ENCODE measurements around the gene DAPP1. TPM values are rescaled to one million over a fixed set of nuclear protein-coding genes. Genes with fewer than 3 reads are reported as not detected.

DAPP1 gene
- total RNA-seq, 1 experiment from 2014 or later, result not detected

DNA sequence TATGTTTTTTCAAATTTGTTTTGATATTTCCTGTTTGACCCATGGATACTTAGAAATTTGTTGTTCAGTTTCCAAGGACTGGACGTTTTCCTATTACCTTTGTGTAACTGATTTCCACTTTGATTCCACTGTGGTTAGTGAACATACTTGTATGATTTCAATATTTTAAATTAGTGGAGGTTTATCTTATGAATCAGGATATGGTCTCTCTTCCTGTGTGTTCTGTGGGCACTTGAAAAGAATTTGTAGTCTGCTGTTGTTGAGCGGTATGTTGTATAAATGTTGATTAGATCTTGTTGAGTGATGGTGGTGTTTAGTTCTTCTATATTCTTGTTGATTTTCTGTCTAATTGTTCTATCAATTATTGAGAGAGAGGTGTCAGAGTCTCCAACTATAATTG is 98.8 kb downstream of the DAPP1 start:
- Histone ChIP-seq H3K4me1 (ENCODE audit: insufficient read depth, low read length, poor library complexity, severe bottlenecking) (no peaks in the 10 kb centered on the region), H3K4me3 (ENCODE audit: low read depth, low read length, poor library complexity, severe bottlenecking) (no peak overlapping the region), H3K27ac (ENCODE audit: low read depth, low read length, poor library complexity, severe bottlenecking) (no peak overlapping the region), H3K9me3 (ENCODE audit: low read depth, low read length, poor library complexity, severe bottlenecking) (no peaks in the 10 kb centered on the region), H3K27me3 (replicated peaks; ENCODE audit: insufficient read depth, low read depth, low read length, poor library complexity) (no peaks in the 10 kb centered on the region), H3K36me3 (ENCODE audit: insufficient read depth, low read length, poor library complexity, severe bottlenecking) (no peaks in the 10 kb centered on the region)
- ChIA-PET CTCF (no interaction called here), POLR2A (ENCODE audit: low non-redundant PET) (no interaction called here)
- intact Hi-C loops (cut with micrococcal nuclease; ENCODE audit: unreplicated experiment), result no loop called here
- no peak for DNase-seq (ENCODE audit: low spot score)
- TF ChIP-seq, protein P1, sequence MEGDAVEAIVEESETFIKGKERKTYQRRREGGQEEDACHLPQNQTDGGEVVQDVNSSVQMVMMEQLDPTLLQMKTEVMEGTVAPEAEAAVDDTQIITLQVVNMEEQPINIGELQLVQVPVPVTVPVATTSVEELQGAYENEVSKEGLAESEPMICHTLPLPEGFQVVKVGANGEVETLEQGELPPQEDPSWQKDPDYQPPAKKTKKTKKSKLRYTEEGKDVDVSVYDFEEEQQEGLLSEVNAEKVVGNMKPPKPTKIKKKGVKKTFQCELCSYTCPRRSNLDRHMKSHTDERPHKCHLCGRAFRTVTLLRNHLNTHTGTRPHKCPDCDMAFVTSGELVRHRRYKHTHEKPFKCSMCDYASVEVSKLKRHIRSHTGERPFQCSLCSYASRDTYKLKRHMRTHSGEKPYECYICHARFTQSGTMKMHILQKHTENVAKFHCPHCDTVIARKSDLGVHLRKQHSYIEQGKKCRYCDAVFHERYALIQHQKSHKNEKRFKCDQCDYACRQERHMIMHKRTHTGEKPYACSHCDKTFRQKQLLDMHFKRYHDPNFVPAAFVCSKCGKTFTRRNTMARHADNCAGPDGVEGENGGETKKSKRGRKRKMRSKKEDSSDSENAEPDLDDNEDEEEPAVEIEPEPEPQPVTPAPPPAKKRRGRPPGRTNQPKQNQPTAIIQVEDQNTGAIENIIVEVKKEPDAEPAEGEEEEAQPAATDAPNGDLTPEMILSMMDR (conservative IDR thresholded peaks at IDR 0.05; ENCODE audit: low read depth, low read length), result no peak
- TF ChIP-seq EZH2 (IDR thresholded peaks at IDR 0.05; ENCODE audit: borderline replicate concordance, low read depth, low read length, poor library complexity, severe bottlenecking), result no peak
- no TSS peak for BruUV-seq (replicated peaks)

DNA sequence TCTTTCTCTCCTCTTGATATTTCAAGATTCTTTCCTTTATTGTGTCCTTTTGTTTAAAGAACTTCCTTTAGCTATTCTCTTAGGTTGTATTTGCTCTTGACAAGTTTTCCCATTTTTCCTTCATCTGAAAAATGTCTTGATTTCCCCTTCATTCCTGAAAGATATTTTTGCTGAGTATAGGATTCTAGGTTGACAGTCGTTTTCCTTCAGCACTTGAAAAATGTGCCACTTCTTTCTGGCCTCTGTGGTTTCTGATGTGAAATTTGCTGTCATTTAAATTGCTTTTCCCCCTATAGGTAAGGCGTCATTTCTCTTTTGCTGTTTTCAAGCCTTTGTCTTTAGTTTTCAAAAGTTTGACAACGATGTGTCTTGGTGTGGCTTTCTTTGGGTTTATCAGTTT is 100.9 kb downstream of the DAPP1 start:
- ChIA-PET POLR2A (ENCODE audit: low non-redundant PET) (no interaction called here), CTCF (no interaction called here)
- no peaks in the 10 kb centered on the region for H3K4me1 ChIP-seq (ENCODE audit: insufficient read depth, low read length, poor library complexity, severe bottlenecking)
- intact Hi-C loops (cut with micrococcal nuclease; ENCODE audit: unreplicated experiment), result no loop called here
- TF ChIP-seq EZH2 (IDR thresholded peaks at IDR 0.05; ENCODE audit: borderline replicate concordance, low read depth, low read length, poor library complexity, severe bottlenecking), result no peak
- TF ChIP-seq, protein P1 (conservative IDR thresholded peaks at IDR 0.05; ENCODE audit: low read depth, low read length), result no peak
- no peaks in the 10 kb centered on the region for H3K9me3 ChIP-seq (ENCODE audit: low read depth, low read length, poor library complexity, severe bottlenecking)
- no peak overlapping the region for H3K27ac ChIP-seq (ENCODE audit: low read depth, low read length, poor library complexity, severe bottlenecking)
- no TSS peak for BruUV-seq (replicated peaks)
- H3K36me3 ChIP-seq (ENCODE audit: insufficient read depth, low read length, poor library complexity, severe bottlenecking), result peaks cover 7% of the 10 kb centered on the region
- DNase-seq (ENCODE audit: low spot score), result no peak
- H3K27me3 ChIP-seq (replicated peaks; ENCODE audit: insufficient read depth, low read depth, low read length, poor library complexity), result no peaks in the 10 kb centered on the region
- no peak overlapping the region for H3K4me3 ChIP-seq (ENCODE audit: low read depth, low read length, poor library complexity, severe bottlenecking)

DNA sequence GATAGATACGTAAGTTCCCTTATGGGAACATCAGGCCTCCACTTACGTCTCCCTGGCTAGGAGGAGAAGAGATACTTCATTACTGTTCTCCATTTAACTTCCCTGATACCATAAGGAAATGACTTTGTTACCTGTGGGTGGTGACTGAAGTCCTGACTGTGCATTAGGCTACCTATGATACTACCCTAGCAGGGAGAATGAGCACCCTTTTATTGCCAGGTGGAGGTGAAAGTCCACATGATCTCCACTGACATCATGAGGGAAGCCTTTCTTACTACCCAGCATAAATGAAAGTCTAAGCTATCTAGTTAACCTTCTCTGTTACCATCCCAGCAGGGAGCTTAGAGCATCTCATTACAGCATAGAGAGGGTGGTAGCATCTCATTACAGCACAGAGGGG is 102.0 kb downstream of the DAPP1 start:
- TF ChIP-seq EZH2 (IDR thresholded peaks at IDR 0.05; ENCODE audit: borderline replicate concordance, low read depth, low read length, poor library complexity, severe bottlenecking), result no peak
- no peak overlapping the region for H3K27ac ChIP-seq (ENCODE audit: low read depth, low read length, poor library complexity, severe bottlenecking)
- H3K36me3 ChIP-seq (ENCODE audit: insufficient read depth, low read length, poor library complexity, severe bottlenecking), result peaks cover 9% of the 10 kb centered on the region
- ChIA-PET CTCF (no interaction called here), POLR2A (ENCODE audit: low non-redundant PET) (no interaction called here)
- no peaks in the 10 kb centered on the region for H3K4me1 ChIP-seq (ENCODE audit: insufficient read depth, low read length, poor library complexity, severe bottlenecking)
- no peak overlapping the region for H3K4me3 ChIP-seq (ENCODE audit: low read depth, low read length, poor library complexity, severe bottlenecking)
- intact Hi-C loops (cut with micrococcal nuclease; ENCODE audit: unreplicated experiment), result no loop called here
- no peaks in the 10 kb centered on the region for H3K9me3 ChIP-seq (ENCODE audit: low read depth, low read length, poor library complexity, severe bottlenecking)
- H3K27me3 ChIP-seq (replicated peaks; ENCODE audit: insufficient read depth, low read depth, low read length, poor library complexity), result no peaks in the 10 kb centered on the region
- DNase-seq (ENCODE audit: low spot score), result no peak
- BruUV-seq (replicated peaks), result no TSS peak

Other genes with a start within 250 kb of the DAPP1 start
- gene MTTP, start 242.0 kb upstream of the DAPP1 start, total RNA-seq (2021), result not detected in 2 replicates
- gene C4orf54, start 159.0 kb upstream of the DAPP1 start, total RNA-seq (2021), result not detected in 2 replicates
- 26.7 and 31.6 TPM in 2 replicates for gene LAMTOR3, start 77.6 kb downstream of the DAPP1 start, total RNA-seq (2021)
- gene DNAJB14, start 129.8 kb downstream of the DAPP1 start, total RNA-seq (2021), result 33.5 and 36.4 TPM in 2 replicates
- gene H2AZ1, start 133.4 kb downstream of the DAPP1 start, total RNA-seq (2021), result 1,005 and 1,095 TPM in 2 replicates